ENCODE results near the gene REST. TPM values are rescaled to one million over a fixed set of nuclear protein-coding genes. Genes with fewer than 3 reads are reported as not detected.

Gene REST
- polyA plus RNA-seq, 2 of the 4 experiments (the other 2 are of a cell fraction): 8.8 to 18.6 TPM

DNA sequence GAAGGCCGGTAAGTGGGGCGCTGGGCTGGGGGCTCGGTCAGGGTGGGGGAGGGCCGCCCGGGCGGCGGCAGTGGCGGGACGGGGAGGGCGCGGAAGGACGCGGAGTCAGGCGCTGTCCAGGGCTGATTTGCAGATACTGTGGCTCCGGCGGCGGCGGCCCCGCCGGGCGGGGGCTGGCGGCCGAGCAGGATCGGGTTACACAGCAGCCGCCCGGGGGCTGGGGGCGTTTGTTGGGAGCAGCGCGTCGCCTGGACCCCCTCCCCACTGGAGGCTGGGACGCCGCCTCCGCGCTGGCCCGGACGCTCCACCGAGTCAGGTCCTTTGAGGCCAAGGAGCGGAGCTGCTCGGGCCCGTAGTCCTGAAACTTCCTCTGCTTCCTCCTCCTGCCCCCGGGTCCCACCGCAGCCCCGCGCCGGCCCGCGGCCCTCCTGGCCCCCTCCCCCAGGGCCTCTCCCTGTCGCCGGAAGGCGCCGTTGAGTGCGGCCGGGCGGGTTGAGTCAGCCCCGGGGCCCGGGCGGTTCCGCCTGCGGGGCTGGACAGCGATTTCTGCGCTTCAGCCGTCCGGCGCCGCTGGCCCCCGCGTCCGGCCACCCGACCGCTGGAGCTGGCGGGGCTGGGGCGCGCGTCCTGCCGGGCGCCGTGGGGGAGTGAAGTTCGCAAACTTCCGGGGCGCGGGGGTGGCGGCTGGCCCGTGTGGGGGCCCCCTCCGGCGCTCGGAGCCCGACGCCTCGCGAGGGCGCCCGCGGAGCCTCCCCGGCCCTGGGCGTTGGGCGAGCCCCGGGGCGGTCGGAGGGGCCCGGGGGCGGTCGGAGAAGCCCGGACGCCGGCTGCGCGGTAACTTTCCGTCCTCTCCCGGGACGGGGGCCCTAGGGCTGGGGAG is 746 bp downstream of the REST start:
- no CpG with 5 or more reads among the region's 110 CpGs for WGBS (ENCODE audit: missing lambda C conversion rate)

DNA sequence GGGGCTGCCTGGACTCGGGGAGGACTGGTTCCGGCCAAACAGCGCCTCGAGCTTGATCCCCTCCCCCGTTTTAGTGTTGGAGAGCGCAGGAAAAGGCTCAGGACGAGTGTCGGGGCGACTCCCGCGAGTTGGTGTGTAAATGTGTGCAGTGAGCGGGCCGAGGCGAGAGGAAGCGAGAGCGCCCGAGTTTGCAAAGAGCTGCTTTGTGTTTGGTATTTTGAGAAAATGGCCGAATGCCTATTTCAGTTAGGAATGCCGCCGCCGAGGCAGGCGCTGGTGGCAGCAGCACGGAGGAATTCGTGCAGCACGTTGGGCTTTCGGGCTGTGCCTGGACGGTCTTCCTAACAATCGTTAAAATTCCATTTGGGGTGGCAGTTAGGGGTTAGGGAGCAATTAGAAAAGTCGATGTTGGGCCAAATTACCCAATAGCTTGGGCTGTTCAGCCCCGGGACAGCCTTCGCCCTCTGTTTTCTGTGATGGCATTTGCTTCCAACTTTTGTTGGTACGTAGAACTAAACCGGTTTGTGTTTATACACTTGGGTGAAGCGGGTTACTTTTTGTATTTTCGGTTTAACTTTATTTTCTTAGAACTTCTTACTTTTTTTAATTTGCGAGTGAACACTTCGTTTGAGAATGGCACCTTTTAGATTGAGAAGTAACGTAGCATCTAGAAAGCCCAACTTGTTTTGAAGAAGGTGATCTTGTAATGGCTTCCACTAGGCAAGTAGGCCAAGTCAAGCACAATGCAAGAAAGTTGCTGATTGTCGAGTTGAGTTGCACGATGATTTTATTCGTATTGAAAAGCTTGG is 1.6 kb downstream of the REST start:
- H3K4me3 ChIP-seq: peak overlapping the region; percentile 96
- 4% methylated on average over 37 of the region's 41 CpGs for WGBS (ENCODE audit: missing lambda C conversion rate)
- TF ChIP-seq, protein P1, sequence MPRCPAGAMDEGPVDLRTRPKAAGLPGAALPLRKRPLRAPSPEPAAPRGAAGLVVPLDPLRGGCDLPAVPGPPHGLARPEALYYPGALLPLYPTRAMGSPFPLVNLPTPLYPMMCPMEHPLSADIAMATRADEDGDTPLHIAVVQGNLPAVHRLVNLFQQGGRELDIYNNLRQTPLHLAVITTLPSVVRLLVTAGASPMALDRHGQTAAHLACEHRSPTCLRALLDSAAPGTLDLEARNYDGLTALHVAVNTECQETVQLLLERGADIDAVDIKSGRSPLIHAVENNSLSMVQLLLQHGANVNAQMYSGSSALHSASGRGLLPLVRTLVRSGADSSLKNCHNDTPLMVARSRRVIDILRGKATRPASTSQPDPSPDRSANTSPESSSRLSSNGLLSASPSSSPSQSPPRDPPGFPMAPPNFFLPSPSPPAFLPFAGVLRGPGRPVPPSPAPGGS (IDR thresholded peaks at IDR 0.05): no peak
- TF ChIP-seq MAZ (IDR thresholded peaks at IDR 0.05; ENCODE audit: borderline replicate concordance, low read depth, low read length) (no peak), NPAS2 (CRISPR knock-in tag; IDR thresholded peaks at IDR 0.05; ENCODE audit: borderline replicate concordance) (no peak)
- TF ChIP-seq, protein P2, sequence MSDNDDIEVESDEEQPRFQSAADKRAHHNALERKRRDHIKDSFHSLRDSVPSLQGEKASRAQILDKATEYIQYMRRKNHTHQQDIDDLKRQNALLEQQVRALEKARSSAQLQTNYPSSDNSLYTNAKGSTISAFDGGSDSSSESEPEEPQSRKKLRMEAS (IDR thresholded peaks at IDR 0.05): peak; percentile 34; the same call in 1 of the 2 replicates
- H3K4me1 ChIP-seq: peaks cover 15% of the 10 kb centered on the region
- ATAC-seq (peak; percentile 36 to 45; a peak in 5 of 6 replicates), DNase-seq (ENCODE audit: low read depth in 1 of 2, low spot score in 1 of 2) (peak; percentile 25 to 33), FAIRE-seq (no peak)
- H3K9me3 ChIP-seq: no peaks in the 10 kb centered on the region
- CTCF ChIA-PET: interaction anchor here (0.9 to 1.5 kb wide), 3 partner anchors 29 to 51 kb away, joined by 3 to 4 read pairs (median 3); no protein-coding TSS in a partner anchor
- peak overlapping the region; percentile 92 to 99 for H3K27ac ChIP-seq
- POLR2A ChIA-PET: interaction anchor here (0.5 to 1.6 kb wide), 2 partner anchors 38 to 69 kb away, joined by 4 to 16 read pairs; partner anchors contain the start of genes NOA1 and POLR2B
- peak overlapping the region; percentile 82 for H3K4me2 ChIP-seq

More for the DNA sequence above, 746 bp downstream of the REST start:
- ChIA-PET POLR2A (interaction anchor here (0.5 to 1.6 kb wide), 3 partner anchors 39 to 70 kb away, joined by 4 to 16 read pairs (median 9); partner anchors contain the start of genes NOA1 and POLR2B), CTCF (interaction anchor here (0.9 to 1.5 kb wide), 3 partner anchors 29 to 51 kb away, joined by 3 to 4 read pairs (median 3); no protein-coding TSS in a partner anchor)
- no peak for FAIRE-seq
- Histone ChIP-seq H3K4me2 (peak overlapping the region; percentile 82), H3K4me3 (peak overlapping the region; percentile 96), H3K27ac (peak overlapping the region; percentile 92 to 99), H3K9me3 (no peaks in the 10 kb centered on the region), H3K4me1 (peaks cover 15% of the 10 kb centered on the region)
- peak; percentile 32 to 46 for DNase-seq (ENCODE audit: low read depth in 1 of 2, low spot score in 1 of 2)
- peak; percentile 77 to 80 for ATAC-seq
- peak; percentile 22 for TF ChIP-seq PHF8 (IDR thresholded peaks at IDR 0.05; ENCODE audit: borderline replicate concordance, low read depth)
- TF ChIP-seq, protein P3, sequence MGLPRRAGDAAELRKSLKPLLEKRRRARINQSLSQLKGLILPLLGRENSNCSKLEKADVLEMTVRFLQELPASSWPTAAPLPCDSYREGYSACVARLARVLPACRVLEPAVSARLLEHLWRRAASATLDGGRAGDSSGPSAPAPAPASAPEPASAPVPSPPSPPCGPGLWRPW (IDR thresholded peaks at IDR 0.05): no peak
- TF ChIP-seq RAD21 (conservative IDR thresholded peaks at IDR 0.05 in 1 of 2, IDR thresholded peaks at IDR 0.05 in 1 of 2): no peak
- TF ChIP-seq JUN (IDR thresholded peaks at IDR 0.05): peak in 1 of 2 experiments; percentile 25; a peak in 1 of 5 replicates
- no peak for TF ChIP-seq MAZ (IDR thresholded peaks at IDR 0.05; ENCODE audit: borderline replicate concordance, low read depth, low read length)
- no peak for TF ChIP-seq EHMT2 (IDR thresholded peaks at IDR 0.05; ENCODE audit: low read depth)
- TF ChIP-seq CHD4 (IDR thresholded peaks at IDR 0.05; ENCODE audit: borderline replicate concordance): no peak
- TF ChIP-seq, protein P4, sequence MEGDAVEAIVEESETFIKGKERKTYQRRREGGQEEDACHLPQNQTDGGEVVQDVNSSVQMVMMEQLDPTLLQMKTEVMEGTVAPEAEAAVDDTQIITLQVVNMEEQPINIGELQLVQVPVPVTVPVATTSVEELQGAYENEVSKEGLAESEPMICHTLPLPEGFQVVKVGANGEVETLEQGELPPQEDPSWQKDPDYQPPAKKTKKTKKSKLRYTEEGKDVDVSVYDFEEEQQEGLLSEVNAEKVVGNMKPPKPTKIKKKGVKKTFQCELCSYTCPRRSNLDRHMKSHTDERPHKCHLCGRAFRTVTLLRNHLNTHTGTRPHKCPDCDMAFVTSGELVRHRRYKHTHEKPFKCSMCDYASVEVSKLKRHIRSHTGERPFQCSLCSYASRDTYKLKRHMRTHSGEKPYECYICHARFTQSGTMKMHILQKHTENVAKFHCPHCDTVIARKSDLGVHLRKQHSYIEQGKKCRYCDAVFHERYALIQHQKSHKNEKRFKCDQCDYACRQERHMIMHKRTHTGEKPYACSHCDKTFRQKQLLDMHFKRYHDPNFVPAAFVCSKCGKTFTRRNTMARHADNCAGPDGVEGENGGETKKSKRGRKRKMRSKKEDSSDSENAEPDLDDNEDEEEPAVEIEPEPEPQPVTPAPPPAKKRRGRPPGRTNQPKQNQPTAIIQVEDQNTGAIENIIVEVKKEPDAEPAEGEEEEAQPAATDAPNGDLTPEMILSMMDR (IDR thresholded peaks at IDR 0.05): 0 out of 3 replicates have a peak, but pooled peaks have one; percentile 9
- no peak for TF ChIP-seq HEYL (CRISPR knock-in tag; IDR thresholded peaks at IDR 0.05)
- TF ChIP-seq SMC3 (IDR thresholded peaks at IDR 0.05): no peak
- TF ChIP-seq FOSL2 (IDR thresholded peaks at IDR 0.05): no peak
- peak; percentile 23; the same call in 1 of the 2 replicates for TF ChIP-seq FOSL2 (CRISPR knock-in tag; IDR thresholded peaks at IDR 0.05)
- TF ChIP-seq RARB (CRISPR knock-in tag; IDR thresholded peaks at IDR 0.05): no peak
- TF ChIP-seq, protein P5, sequence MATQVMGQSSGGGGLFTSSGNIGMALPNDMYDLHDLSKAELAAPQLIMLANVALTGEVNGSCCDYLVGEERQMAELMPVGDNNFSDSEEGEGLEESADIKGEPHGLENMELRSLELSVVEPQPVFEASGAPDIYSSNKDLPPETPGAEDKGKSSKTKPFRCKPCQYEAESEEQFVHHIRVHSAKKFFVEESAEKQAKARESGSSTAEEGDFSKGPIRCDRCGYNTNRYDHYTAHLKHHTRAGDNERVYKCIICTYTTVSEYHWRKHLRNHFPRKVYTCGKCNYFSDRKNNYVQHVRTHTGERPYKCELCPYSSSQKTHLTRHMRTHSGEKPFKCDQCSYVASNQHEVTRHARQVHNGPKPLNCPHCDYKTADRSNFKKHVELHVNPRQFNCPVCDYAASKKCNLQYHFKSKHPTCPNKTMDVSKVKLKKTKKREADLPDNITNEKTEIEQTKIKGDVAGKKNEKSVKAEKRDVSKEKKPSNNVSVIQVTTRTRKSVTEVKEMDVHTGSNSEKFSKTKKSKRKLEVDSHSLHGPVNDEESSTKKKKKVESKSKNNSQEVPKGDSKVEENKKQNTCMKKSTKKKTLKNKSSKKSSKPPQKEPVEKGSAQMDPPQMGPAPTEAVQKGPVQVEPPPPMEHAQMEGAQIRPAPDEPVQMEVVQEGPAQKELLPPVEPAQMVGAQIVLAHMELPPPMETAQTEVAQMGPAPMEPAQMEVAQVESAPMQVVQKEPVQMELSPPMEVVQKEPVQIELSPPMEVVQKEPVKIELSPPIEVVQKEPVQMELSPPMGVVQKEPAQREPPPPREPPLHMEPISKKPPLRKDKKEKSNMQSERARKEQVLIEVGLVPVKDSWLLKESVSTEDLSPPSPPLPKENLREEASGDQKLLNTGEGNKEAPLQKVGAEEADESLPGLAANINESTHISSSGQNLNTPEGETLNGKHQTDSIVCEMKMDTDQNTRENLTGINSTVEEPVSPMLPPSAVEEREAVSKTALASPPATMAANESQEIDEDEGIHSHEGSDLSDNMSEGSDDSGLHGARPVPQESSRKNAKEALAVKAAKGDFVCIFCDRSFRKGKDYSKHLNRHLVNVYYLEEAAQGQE (IDR thresholded peaks at IDR 0.05): peak; percentile 91
